BLaER1 treated with 17β-estradiol and CSF1 and Interleukin-3, amounts not matched to agents 10 nM and 100 nM (cell line): ENCODE data around the gene FOSL2.
A peak's percentile ranks its signal among the peaks of the same experiment; 100 is the strongest.

ENCODE experiments used
- H3K27ac ChIP-seq, 11 experiments: shearing (Covaris generic); formaldehyde crosslinking; 2 replicates each; pipeline ENCODE4 v1.8.1; 2022
- H3K27me3 ChIP-seq, 11 experiments: shearing (Covaris generic); formaldehyde crosslinking; 2 replicates each; pipeline ENCODE4 v1.8.1; 2022
- H3K36me3 ChIP-seq, 11 experiments: shearing (Covaris generic); formaldehyde crosslinking; 2 replicates each; pipeline ENCODE4 v1.8.1; 2022
- H3K4me1 ChIP-seq, 10 experiments: shearing (Covaris generic); formaldehyde crosslinking; 2 replicates each; pipeline ENCODE4 v1.8.1; 2022
- H3K4me2 ChIP-seq, 11 experiments: shearing (Covaris generic); formaldehyde crosslinking; 2 replicates each; pipeline ENCODE4 v1.8.1; 2022
- H3K4me3 ChIP-seq, 10 experiments: shearing (Covaris generic); formaldehyde crosslinking; 2 replicates each; pipeline ENCODE4 v1.8.1; 2022
- H3K9ac ChIP-seq, 11 experiments: shearing (Covaris generic); formaldehyde crosslinking; 2 replicates each; pipeline ENCODE4 v1.8.1; 2022
- H3K9me3 ChIP-seq, 11 experiments: shearing (Covaris generic); formaldehyde crosslinking; replicated peaks in 1 of 11; 2 replicates each; pipeline ENCODE4 v1.8.1; 2022
- H4K20me1 ChIP-seq, 11 experiments: shearing (Covaris generic); formaldehyde crosslinking; 2 replicates each; pipeline ENCODE4 v1.8.1; 2022
- Cebpa-rat ChIP-seq, 11 experiments: shearing (Covaris generic); IDR thresholded peaks; 2 replicates each; pipeline ENCODE4 v1.8.1; 2022

Gene FOSL2

GRCh38 chr2:28444956-28445355, 52.3 kb downstream of the FOSL2 start:
- no peaks in the 10 kb centered on the region for H3K27me3 ChIP-seq
- peaks cover 10 to 81% (median 47%) of the 10 kb centered on the region in 10 experiments; a peak in 18 of 20 replicates for H3K4me1 ChIP-seq
- H3K9me3 ChIP-seq: peaks cover 0 to 18% (median 0%) of the 10 kb centered on the region in 11 experiments; a peak in 9 of 22 replicates
- H3K9ac ChIP-seq: no peak overlapping the region
- TF ChIP-seq Cebpa-rat (IDR thresholded peaks at IDR 0.05): no peak
- H3K4me2 ChIP-seq: peak overlapping the region in 4 of 11 experiments; percentile 86 to 92 (median 90); a peak in 7 of 22 replicates
- no peaks in the 10 kb centered on the region for H3K36me3 ChIP-seq
- no peaks in the 10 kb centered on the region for H4K20me1 ChIP-seq
- no peak overlapping the region; a peak in 1 of 22 replicates for H3K27ac ChIP-seq
- H3K4me3 ChIP-seq: no peak overlapping the region

GRCh38 chr2:28445448-28446258, 53.0 kb downstream of the FOSL2 start:
- H3K27ac ChIP-seq: peak overlapping the region in 4 of 11 experiments; percentile 72 to 94 (median 93); a peak in 9 of 22 replicates

GRCh38 chr2:28446531-28446930, 53.9 kb downstream of the FOSL2 start:
- Histone ChIP-seq H3K4me3 (no peak overlapping the region), H3K36me3 (no peaks in the 10 kb centered on the region), H4K20me1 (no peaks in the 10 kb centered on the region), H3K4me1 (peaks cover 10 to 96% (median 54%) of the 10 kb centered on the region in 10 experiments; a peak in 18 of 20 replicates), H3K27me3 (no peaks in the 10 kb centered on the region), H3K27ac (peak overlapping the region; percentile 11 to 94 (median 76); a peak in 17 of 22 replicates), H3K4me2 (peak overlapping the region in 6 of 11 experiments; percentile 56 to 92 (median 88); a peak in 13 of 22 replicates), H3K9ac (peak overlapping the region in 3 of 11 experiments; percentile 3 to 75 (median 43); a peak in 4 of 22 replicates), H3K9me3 (peaks cover 0 to 18% (median 0%) of the 10 kb centered on the region in 11 experiments; a peak in 9 of 22 replicates)
- no peak for TF ChIP-seq Cebpa-rat (IDR thresholded peaks at IDR 0.05)

More at GRCh38 chr2:28445448-28446258, 53.0 kb downstream of the FOSL2 start:
- Histone ChIP-seq H4K20me1 (no peaks in the 10 kb centered on the region), H3K4me1 (peaks cover 10 to 88% (median 52%) of the 10 kb centered on the region in 10 experiments; a peak in 18 of 20 replicates), H3K4me2 (peak overlapping the region in 7 of 11 experiments; percentile 2 to 92 (median 86); a peak in 11 of 22 replicates), H3K36me3 (no peaks in the 10 kb centered on the region), H3K9me3 (peaks cover 0 to 18% (median 0%) of the 10 kb centered on the region in 11 experiments; a peak in 9 of 22 replicates), H3K4me3 (no peak overlapping the region), H3K9ac (peak overlapping the region in 1 of 11 experiments; percentile 3; a peak in 1 of 22 replicates), H3K27me3 (no peaks in the 10 kb centered on the region)
- TF ChIP-seq Cebpa-rat (IDR thresholded peaks at IDR 0.05): no peak

GRCh38 chr2:28447086-28447485, 54.4 kb downstream of the FOSL2 start:
- H3K36me3 ChIP-seq: no peaks in the 10 kb centered on the region
- peak overlapping the region in 3 of 11 experiments; percentile 43 to 77 (median 75); a peak in 3 of 22 replicates for H3K9ac ChIP-seq
- peaks cover 0 to 13% (median 0%) of the 10 kb centered on the region in 11 experiments; a peak in 8 of 22 replicates for H3K9me3 ChIP-seq
- H3K27me3 ChIP-seq: no peaks in the 10 kb centered on the region
- 0 out of 20 replicates have a peak overlapping the region, but pooled peaks of 1 of the 10 experiments have one; percentile 5 for H3K4me3 ChIP-seq
- peak overlapping the region; percentile 11 to 94 (median 76); a peak in 19 of 22 replicates for H3K27ac ChIP-seq
- TF ChIP-seq Cebpa-rat (IDR thresholded peaks at IDR 0.05): no peak
- H3K4me1 ChIP-seq: peaks cover 10 to 98% (median 60%) of the 10 kb centered on the region in 10 experiments; a peak in 18 of 20 replicates
- no peaks in the 10 kb centered on the region for H4K20me1 ChIP-seq
- peak overlapping the region in 9 of 11 experiments; percentile 6 to 92 (median 77); a peak in 16 of 22 replicates for H3K4me2 ChIP-seq

- Histone ChIP-seq H4K20me1 (no peaks in the 10 kb centered on the region), H3K4me2 (peak overlapping the region; percentile 14 to 95 (median 66); a peak in 19 of 22 replicates), H3K27ac (peak overlapping the region; percentile 61 to 94 (median 81)), H3K9ac (peak overlapping the region in 8 of 11 experiments; percentile 14 to 79 (median 71); a peak in 16 of 22 replicates), H3K27me3 (no peaks in the 10 kb centered on the region), H3K4me1 (peaks cover 10 to 99% (median 66%) of the 10 kb centered on the region in 10 experiments; a peak in 18 of 20 replicates), H3K9me3 (peaks cover 0 to 12% (median 0%) of the 10 kb centered on the region in 11 experiments; a peak in 6 of 22 replicates), H3K36me3 (no peaks in the 10 kb centered on the region), H3K4me3 (peak overlapping the region in 3 of 10 experiments; percentile 3 to 11 (median 8); a peak in 2 of 20 replicates)
- peak in 6 of 11 experiments; percentile 23 to 64 (median 45); a peak in 8 of 22 replicates for TF ChIP-seq Cebpa-rat (IDR thresholded peaks at IDR 0.05)
Measured at GRCh38 chr2:28447943-28448792, 55.5 kb downstream of the FOSL2 start.

- H3K9me3 ChIP-seq: peaks cover 0 to 12% (median 0%) of the 10 kb centered on the region in 11 experiments; a peak in 6 of 22 replicates
- H3K27ac ChIP-seq: peak overlapping the region; percentile 61 to 94 (median 81)
- H4K20me1 ChIP-seq: no peaks in the 10 kb centered on the region
- H3K4me2 ChIP-seq: peak overlapping the region in 10 of 11 experiments; percentile 38 to 95 (median 72); a peak in 19 of 22 replicates
- peak overlapping the region in 8 of 11 experiments; percentile 14 to 79 (median 71); a peak in 16 of 22 replicates for H3K9ac ChIP-seq
- no peak for TF ChIP-seq Cebpa-rat (IDR thresholded peaks at IDR 0.05)
- H3K27me3 ChIP-seq: no peaks in the 10 kb centered on the region
- no peaks in the 10 kb centered on the region for H3K36me3 ChIP-seq
- H3K4me3 ChIP-seq: peak overlapping the region in 2 of 10 experiments; percentile 8 to 11; a peak in 2 of 20 replicates
- peaks cover 10 to 100% (median 68%) of the 10 kb centered on the region in 10 experiments; a peak in 18 of 20 replicates for H3K4me1 ChIP-seq
Measured at GRCh38 chr2:28448793-28449100, 56.1 kb downstream of the FOSL2 start.

GRCh38 chr2:28449126-28449487, 56.4 kb downstream of the FOSL2 start:
- peak overlapping the region; percentile 61 to 94 (median 81) for H3K27ac ChIP-seq

More at GRCh38 chr2:28449126-28449487, 56.4 kb downstream of the FOSL2 start:
- no peaks in the 10 kb centered on the region for H3K27me3 ChIP-seq
- H3K4me2 ChIP-seq: peak overlapping the region in 10 of 11 experiments; percentile 38 to 95 (median 72); a peak in 18 of 22 replicates
- H3K9me3 ChIP-seq: peaks cover 0 to 12% (median 0%) of the 10 kb centered on the region in 11 experiments; a peak in 6 of 22 replicates
- no peaks in the 10 kb centered on the region for H4K20me1 ChIP-seq
- peaks cover 10 to 100% (median 68%) of the 10 kb centered on the region in 10 experiments; a peak in 18 of 20 replicates for H3K4me1 ChIP-seq
- no peaks in the 10 kb centered on the region for H3K36me3 ChIP-seq
- H3K9ac ChIP-seq: peak overlapping the region in 6 of 11 experiments; percentile 55 to 79 (median 76); a peak in 11 of 22 replicates
- no peak for TF ChIP-seq Cebpa-rat (IDR thresholded peaks at IDR 0.05)
- H3K4me3 ChIP-seq: 0 out of 20 replicates have a peak overlapping the region, but pooled peaks of 1 of the 10 experiments have one; percentile 8
